Fibroblast of skin of left quadriceps (primary cell): ENCODE measurements around the gene SPTB.

ENCODE experiments used
- DNase-seq, 2 experiments: peaks; one replicate each; pipeline ENCODE4 v3.0.0-alpha.2; 2013; ENCODE audit warnings: low read depth in 2 of 2

Gene SPTB

DNA sequence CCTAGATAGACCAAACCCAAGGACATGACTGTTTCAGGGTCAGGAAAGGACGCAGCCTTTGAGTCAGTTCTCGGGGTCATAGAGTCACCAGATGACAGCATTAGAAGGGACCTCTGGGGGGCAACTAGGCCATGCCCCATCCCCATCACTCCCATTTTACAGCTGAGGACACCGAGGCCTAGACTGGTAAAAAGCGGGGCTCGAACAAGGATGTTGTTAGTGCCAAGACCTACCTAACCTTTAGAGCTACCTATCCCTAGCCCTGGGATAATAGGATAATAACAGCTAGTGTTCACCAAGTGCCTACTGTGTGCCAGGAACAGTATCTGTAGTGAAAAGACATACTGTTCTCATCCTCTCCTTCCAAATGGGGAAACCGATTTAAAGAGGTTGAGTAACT lies 126.8 kb downstream of the SPTB start:
- no peak for DNase-seq

- no peak for DNase-seq
These were observed 130.6 kb downstream of the SPTB start for GRCh38 chr14:64748995-64749714.

GRCh38 chr14:64748521-64748920 lies 131.2 kb downstream of the SPTB start:
- DNase-seq: no peak

- no peak for DNase-seq
These were observed 132.4 kb downstream of the SPTB start for GRCh38 chr14:64747327-64747726.

- DNase-seq: no peak
These were observed 133.1 kb downstream of the SPTB start for GRCh38 chr14:64746298-64747250.

- DNase-seq: no peak
These were observed 134.1 kb downstream of the SPTB start for GRCh38 chr14:64745511-64746091.

DNA sequence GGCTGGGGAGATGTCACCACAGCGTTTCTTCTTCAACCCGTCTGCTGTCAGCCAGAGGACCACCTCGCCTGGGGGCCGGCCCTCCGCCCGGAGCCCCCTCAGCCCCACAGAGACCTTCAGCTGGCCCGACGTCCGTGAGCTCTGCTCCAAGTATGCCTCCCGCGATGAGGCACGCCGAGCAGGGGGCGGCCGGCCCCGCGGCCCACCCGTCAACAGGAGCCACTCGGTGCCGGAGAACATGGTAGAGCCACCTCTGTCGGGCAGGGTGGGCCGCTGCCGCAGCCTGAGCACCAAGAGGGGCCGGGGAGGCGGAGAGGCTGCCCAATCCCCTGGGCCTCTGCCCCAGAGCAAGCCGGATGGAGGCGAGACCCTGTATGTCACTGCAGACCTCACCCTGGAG lies 136.6 kb downstream of the SPTB start:
- DNase-seq: no peak

DNA sequence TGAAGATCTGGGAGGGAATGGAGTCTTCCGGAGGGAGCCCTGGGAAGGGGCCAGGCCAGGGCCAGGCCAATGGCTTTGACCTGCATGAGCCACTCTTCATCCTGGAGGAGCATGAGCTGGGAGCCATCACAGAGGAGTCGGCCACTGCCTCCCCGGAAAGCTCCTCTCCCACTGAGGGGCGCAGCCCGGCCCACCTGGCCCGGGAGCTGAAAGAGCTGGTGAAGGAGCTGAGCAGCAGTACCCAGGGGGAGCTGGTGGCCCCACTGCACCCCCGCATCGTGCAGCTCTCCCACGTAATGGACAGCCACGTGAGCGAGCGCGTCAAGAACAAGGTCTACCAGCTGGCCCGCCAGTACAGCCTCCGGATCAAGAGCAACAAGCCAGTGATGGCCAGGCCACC lies 137.7 kb downstream of the SPTB start:
- no peak for DNase-seq

GRCh38 chr14:64741200-64741599 lies 138.5 kb downstream of the SPTB start:
- DNase-seq: no peak

DNA sequence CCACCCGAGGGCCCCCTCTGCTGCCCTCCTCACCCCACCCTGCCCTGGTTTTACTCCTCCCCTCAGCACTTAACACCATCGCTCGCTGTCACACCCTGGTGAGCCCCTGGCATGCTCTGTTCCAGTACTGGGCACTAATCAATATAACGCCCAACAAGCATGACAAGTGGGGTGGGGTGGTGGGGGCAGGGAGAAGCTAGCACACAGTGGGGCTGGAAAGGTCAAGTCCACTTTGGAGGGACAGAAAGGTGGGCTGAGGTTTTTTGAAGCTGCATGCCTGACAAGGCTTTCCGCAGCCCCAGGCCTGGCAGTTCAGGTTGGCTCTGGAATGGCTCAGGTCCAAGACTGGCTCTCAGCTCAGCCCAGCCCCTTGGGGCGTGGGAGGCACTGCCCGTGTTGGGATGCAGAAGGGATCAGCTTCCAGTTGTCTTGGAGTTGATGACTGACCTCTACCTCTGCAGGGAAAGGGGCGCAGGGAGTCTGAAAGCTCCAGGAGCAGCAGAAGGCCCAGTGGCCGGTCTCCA lies 141.4 kb downstream of the SPTB start:
- DNase-seq: no peak

DNA sequence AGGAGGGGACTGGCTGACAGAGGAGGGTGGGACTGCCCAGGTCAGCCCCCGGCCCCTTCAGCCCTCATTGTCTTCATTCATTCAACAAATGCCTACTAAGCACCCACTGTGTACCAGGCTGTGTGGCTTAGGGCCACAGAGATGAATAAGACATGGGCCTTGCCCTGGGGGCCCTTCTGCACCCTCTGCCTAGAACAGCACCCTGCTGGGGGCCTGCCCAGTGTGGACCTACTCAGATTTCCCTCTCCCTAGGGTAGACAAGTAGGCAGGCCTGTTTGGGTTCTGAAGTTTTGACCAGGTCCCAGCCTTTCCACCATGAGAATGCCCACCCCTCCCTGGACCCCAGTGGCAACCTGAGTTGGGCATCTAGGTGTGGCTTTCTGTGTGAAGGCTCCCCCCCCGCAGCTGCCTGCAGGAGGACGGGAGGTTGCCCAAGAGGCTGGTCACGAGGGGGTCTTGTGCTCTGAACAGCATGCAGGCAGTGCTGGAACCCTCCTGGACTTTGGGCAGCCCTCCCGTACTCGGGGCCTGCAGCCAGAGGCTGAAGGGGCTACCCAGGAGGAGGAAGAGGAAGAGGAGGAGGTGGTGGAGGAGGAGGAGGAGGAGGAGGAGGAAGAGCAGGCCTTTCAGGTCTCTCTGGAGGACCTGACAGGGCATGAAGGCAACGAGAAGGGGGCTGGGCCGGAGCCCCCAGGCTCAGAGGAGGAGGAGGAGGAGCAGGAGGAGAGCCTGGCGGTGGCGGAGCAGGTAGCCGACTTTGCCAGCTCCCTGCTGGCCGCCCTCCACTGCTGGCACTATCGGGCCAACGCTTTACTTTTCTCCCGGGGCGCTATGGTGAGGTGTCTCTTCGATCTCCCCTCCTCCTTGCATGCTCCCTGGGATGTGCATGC lies 142.1 kb downstream of the SPTB start:
- no peak for DNase-seq

DNA sequence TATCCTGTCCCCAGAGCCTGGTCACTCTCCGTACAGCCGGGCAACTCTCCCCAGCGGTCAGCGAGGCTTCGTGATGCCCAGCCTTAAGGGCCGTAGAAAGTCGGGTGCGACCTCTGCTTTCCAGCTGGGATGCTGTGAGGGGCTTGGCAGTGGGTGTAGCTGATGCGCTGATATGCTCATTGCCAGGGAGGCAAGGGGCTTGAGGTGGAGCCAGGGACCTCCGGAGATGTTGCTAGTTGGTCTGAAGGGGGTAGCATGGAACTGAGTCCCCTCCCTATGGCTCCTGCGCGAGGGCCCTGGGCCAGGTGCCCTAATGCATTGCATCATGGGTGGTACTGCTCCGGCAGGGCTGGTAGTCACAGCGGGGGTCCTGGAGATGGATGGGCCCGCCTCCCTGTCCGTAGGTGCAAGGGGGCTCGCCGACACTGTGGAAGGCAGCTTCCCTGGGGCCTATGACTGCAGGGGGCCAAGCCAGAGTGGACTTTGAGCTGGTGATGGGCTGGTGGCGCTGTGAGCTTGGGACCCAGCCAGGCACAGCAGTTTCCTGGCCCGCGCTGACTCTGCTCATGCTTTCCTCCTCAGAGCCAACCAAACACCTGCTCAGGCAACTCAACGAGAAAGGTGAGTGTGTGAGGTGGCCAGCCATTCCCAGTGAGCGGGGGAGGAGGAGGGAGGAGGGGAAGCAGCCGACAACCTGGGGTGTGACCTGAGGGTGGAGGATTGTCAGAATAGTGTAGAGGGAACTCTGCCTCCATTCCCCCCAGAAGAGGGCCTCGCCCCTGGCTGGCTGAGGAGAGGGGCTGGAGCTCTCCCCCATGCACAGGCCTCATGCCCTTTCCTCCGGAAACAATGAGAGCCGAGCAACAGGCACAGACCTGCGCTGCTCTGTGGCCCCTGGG lies 143.2 kb downstream of the SPTB start:
- no peak for DNase-seq

- no peak for DNase-seq
These were observed 144.7 kb downstream of the SPTB start for GRCh38 chr14:64734990-64735389.

- DNase-seq: no peak
These were observed 145.8 kb downstream of the SPTB start for GRCh38 chr14:64733899-64734298.

DNA sequence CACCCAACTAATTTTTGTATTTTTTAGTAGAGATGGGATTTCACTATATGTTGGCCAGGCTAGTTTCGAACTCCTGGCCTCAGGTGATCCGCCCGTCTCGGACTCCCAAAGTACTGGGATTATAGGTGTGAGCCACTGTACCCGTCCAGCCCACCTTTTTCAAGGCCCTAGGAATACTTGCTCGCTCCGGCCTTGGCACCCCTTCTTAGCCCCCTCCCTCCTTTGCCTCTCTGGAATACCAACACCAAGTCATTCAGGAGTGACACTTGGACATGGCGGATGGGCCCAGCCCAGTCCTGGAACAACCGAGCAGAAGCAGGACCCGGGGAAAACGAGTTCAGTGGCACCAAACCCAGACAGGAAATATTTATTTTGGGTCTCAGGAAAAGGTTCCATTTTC lies 146.4 kb downstream of the SPTB start:
- DNase-seq: no peak

DNA sequence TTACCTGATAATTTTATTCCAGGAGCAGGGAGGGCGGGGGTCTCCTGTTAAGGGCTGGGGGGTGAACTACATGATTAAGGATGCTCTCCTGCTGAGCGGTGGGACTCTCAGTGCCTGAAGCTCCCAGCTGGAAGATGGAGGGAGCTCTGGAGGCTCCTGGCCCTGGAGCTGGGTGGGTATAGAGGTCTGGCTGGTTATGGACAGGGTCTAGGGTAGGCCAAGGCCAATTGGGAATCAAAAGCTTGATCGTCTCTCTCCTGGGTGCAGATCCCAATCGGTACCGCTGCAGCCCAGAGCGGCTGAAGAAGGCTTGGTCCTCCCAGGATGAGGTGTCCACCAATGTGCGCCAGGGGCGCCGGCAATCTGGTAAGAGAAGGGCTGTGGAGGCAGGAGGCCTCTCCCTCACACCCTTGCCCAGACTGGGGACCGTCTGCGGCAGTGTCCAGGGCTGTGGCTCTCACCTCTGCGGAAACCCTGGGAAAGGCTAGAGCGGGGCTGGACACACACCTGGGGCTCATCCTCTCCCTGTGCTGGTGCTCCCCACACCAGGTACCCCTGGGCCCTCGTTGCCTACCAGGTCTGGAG lies 147.1 kb downstream of the SPTB start:
- no peak for DNase-seq

- no peak for DNase-seq
These were observed 147.6 kb downstream of the SPTB start for GRCh38 chr14:64732066-64732465.

DNA sequence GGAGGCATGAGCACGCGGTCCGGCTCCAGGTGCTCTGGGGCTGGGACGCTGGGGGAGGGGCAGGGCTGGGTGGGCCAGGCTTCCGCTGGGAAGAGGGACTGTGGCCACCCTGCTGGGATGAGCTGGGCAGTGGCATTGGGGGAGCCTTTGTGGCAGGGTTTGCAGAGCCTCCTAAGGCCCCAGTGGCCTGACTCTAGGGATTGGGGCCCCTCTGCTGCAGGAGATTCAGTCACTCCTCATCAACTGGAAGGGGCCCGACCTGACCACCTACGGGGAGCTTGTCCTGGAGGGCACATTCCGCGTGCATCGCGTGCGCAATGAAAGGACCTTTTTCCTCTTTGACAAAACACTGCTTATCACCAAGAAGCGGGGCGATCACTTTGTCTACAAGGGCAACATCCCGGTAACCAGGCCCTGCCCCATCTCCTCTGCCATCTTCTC lies 148.5 kb downstream of the SPTB start:
- DNase-seq: no peak

- DNase-seq: no peak
These were observed 149.0 kb downstream of the SPTB start for GRCh38 chr14:64730681-64731080.

- no peak for DNase-seq
These were observed 149.7 kb downstream of the SPTB start for GRCh38 chr14:64730061-64730440.
